Measurements from ENCODE around the gene GIGYF1.
"Not testable (repeated sequence)": the region's sequence is repeated elsewhere in the genome, so short reads cannot be mapped to it uniquely, and the experiment has no call there.

GIGYF1 gene

GRCh38 chr7:100705753-100706671 lies 12.0 kb upstream of the GIGYF1 start, which contains the start of gene POP7:
POP7 (plus strand) TSS chr7:100706121; CDS start chr7:100706831, 710 bp downstream.
- Histone ChIP-seq H3K4ac (ENCODE audit: low read depth, low read length) (peak within 1 kb of the TSS; percentile 76), H3K9ac (ENCODE audit: low read length) (peak within 1 kb of the TSS; percentile 96), H3K79me2 (ENCODE audit: control insufficient read depth, insufficient read depth, low read length) (peaks cover 18% of the 10 kb centered on the region), H2BK15ac (replicated peaks; ENCODE audit: low read depth) (no peak within 1 kb of the TSS), H3K4me2 (ENCODE audit: low read length) (peak within 1 kb of the TSS; percentile 98), H4K5ac (ENCODE audit: low read length) (no peak within 1 kb of the TSS), H3K27ac (ENCODE audit: low read depth, low read length) (peak within 1 kb of the TSS; percentile 62), H3K79me1 (ENCODE audit: low read length) (peaks cover 5% of the 10 kb centered on the region), H3K4me1 (ENCODE audit: control insufficient read depth, low read depth, low read length) (peaks cover 4% of the 10 kb centered on the region), H3K18ac (ENCODE audit: low read length) (peak within 1 kb of the TSS; percentile 92), H2AK5ac (ENCODE audit: low read length) (no peak within 1 kb of the TSS), H3K36me3 (ENCODE audit: control insufficient read depth, insufficient read depth, low read length) (peaks cover 3% of the 10 kb centered on the region), H4K8ac (ENCODE audit: low read depth, low read length) (no peak within 1 kb of the TSS), H2BK120ac (ENCODE audit: low read depth, low read length) (no peak within 1 kb of the TSS), H3K23ac (ENCODE audit: low read length) (peak within 1 kb of the TSS; percentile 80), H3K4me3 (ENCODE audit: low read length) (peak within 1 kb of the TSS; percentile 97), H3K56ac (ENCODE audit: low read length) (peak within 1 kb of the TSS; percentile 98), H2BK5ac (ENCODE audit: low read length) (peak within 1 kb of the TSS; percentile 85), H3K27me3 (ENCODE audit: insufficient read depth, low read length, poor library complexity) (no peaks in the 10 kb centered on the region)
- DNase-seq: peak; percentile 99
- no CpG with 5 or more reads among the region's 86 CpGs for WGBS (ENCODE audit: extremely low coverage, insufficient coverage, low lambda C conversion rate)

DNA sequence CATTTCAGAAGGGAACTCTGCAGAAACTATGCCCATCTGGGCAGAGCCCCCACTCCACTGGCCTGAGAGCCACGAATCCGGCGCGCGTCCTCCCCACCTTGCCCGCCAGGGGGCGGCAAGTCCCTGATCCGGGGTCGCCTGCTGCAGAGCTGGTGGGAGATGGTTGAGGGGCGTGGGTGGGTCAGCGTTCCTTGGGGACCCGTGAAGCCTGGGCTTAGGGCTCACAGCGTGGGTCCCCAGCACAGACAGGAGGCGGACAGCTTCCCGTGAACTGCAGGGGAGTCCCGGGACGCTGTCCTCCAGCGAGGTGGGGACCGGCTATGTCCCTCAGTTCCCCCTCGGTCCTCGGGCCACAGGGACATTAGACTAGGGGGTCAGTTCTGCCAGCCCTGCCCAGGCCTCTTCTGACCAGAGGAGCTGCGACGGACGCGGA lies 11.3 kb upstream of the GIGYF1 start:
- DNase-seq: peak; percentile 76
- peak overlapping the region; percentile 98 for H3K56ac ChIP-seq (ENCODE audit: low read length)

DNA sequence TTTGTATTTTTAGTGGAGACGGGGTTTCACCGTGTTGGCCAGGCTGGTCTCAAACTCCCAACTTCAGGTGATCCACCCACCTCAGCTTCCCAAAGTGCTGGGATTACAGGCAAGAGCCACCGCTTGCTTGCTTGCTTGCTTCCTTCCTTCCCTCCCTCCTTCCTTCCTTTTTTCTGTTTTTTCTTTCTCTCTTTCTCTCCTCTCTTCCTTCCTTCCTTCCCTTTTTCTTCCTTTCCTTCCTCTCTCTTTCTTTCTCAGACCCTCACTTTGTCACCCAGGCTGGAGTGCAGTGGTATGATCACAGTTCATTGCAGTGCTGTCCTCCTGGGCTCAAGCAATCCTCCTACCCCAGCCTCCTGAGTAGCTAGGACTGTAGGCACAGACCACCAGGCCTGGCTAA lies 7.0 kb upstream of the GIGYF1 start:
- not testable (repeated sequence) for H3K36me3 ChIP-seq (ENCODE audit: control insufficient read depth, insufficient read depth, low read length); H4K8ac ChIP-seq (ENCODE audit: low read depth, low read length); H3K79me2 ChIP-seq (ENCODE audit: control insufficient read depth, insufficient read depth, low read length); H2BK15ac ChIP-seq (replicated peaks; ENCODE audit: low read depth); H3K79me1 ChIP-seq (ENCODE audit: low read length); H3K4me2 ChIP-seq (ENCODE audit: low read length); H3K27ac ChIP-seq (ENCODE audit: low read depth, low read length); H2BK5ac ChIP-seq (ENCODE audit: low read length); H2AK5ac ChIP-seq (ENCODE audit: low read length); DNase-seq; H3K56ac ChIP-seq (ENCODE audit: low read length); H4K5ac ChIP-seq (ENCODE audit: low read length); H3K23ac ChIP-seq (ENCODE audit: low read length); H3K18ac ChIP-seq (ENCODE audit: low read length); H3K27me3 ChIP-seq (ENCODE audit: insufficient read depth, low read length, poor library complexity); H3K9ac ChIP-seq (ENCODE audit: low read length); H3K4ac ChIP-seq (ENCODE audit: low read depth, low read length); H2BK120ac ChIP-seq (ENCODE audit: low read depth, low read length); H3K4me1 ChIP-seq (ENCODE audit: control insufficient read depth, low read depth, low read length); H3K4me3 ChIP-seq (ENCODE audit: low read length)
- no CpG with 5 or more reads among the region's 3 CpGs for WGBS (ENCODE audit: extremely low coverage, insufficient coverage, low lambda C conversion rate)

More for the DNA sequence above, 11.3 kb upstream of the GIGYF1 start:
- Histone ChIP-seq H3K36me3 (ENCODE audit: control insufficient read depth, insufficient read depth, low read length) (peaks cover 3% of the 10 kb centered on the region), H3K9ac (ENCODE audit: low read length) (peak overlapping the region; percentile 96), H2BK120ac (ENCODE audit: low read depth, low read length) (no peak overlapping the region), H3K27me3 (ENCODE audit: insufficient read depth, low read length, poor library complexity) (no peaks in the 10 kb centered on the region), H3K27ac (ENCODE audit: low read depth, low read length) (peak overlapping the region; percentile 62), H4K8ac (ENCODE audit: low read depth, low read length) (no peak overlapping the region), H3K18ac (ENCODE audit: low read length) (peak overlapping the region; percentile 46), H3K4me3 (ENCODE audit: low read length) (peak overlapping the region; percentile 71), H4K5ac (ENCODE audit: low read length) (no peak overlapping the region), H3K79me1 (ENCODE audit: low read length) (peaks cover 5% of the 10 kb centered on the region), H3K4me2 (ENCODE audit: low read length) (peak overlapping the region; percentile 98), H3K79me2 (ENCODE audit: control insufficient read depth, insufficient read depth, low read length) (peaks cover 18% of the 10 kb centered on the region), H3K4ac (ENCODE audit: low read depth, low read length) (peak overlapping the region; percentile 76), H2AK5ac (ENCODE audit: low read length) (no peak overlapping the region), H3K23ac (ENCODE audit: low read length) (peak overlapping the region; percentile 67), H2BK5ac (ENCODE audit: low read length) (peak overlapping the region; percentile 78), H2BK15ac (replicated peaks; ENCODE audit: low read depth) (no peak overlapping the region), H3K4me1 (ENCODE audit: control insufficient read depth, low read depth, low read length) (peaks cover 4% of the 10 kb centered on the region)
- no CpG with 5 or more reads among the region's 25 CpGs for WGBS (ENCODE audit: extremely low coverage, insufficient coverage, low lambda C conversion rate)

GRCh38 chr7:100699018-100699417 lies 5.0 kb upstream of the GIGYF1 start:
- Histone ChIP-seq H3K4me1 (ENCODE audit: control insufficient read depth, low read depth, low read length) (no peaks in the 10 kb centered on the region), H2BK5ac (ENCODE audit: low read length) (no peak overlapping the region), H3K23ac (ENCODE audit: low read length) (no peak overlapping the region), H4K5ac (ENCODE audit: low read length) (no peak overlapping the region), H3K56ac (ENCODE audit: low read length) (no peak overlapping the region), H3K27ac (ENCODE audit: low read depth, low read length) (no peak overlapping the region), H4K8ac (ENCODE audit: low read depth, low read length) (no peak overlapping the region), H2BK120ac (ENCODE audit: low read depth, low read length) (no peak overlapping the region), H3K9ac (ENCODE audit: low read length) (no peak overlapping the region), H3K4ac (ENCODE audit: low read depth, low read length) (no peak overlapping the region), H3K79me2 (ENCODE audit: control insufficient read depth, insufficient read depth, low read length) (no peaks in the 10 kb centered on the region), H3K27me3 (ENCODE audit: insufficient read depth, low read length, poor library complexity) (no peaks in the 10 kb centered on the region), H3K36me3 (ENCODE audit: control insufficient read depth, insufficient read depth, low read length) (no peaks in the 10 kb centered on the region), H2AK5ac (ENCODE audit: low read length) (no peak overlapping the region), H3K4me3 (ENCODE audit: low read length) (no peak overlapping the region), H3K4me2 (ENCODE audit: low read length) (no peak overlapping the region), H3K79me1 (ENCODE audit: low read length) (no peaks in the 10 kb centered on the region), H2BK15ac (replicated peaks; ENCODE audit: low read depth) (no peak overlapping the region), H3K18ac (ENCODE audit: low read length) (no peak overlapping the region)
- DNase-seq: no peak
- no CpG with 5 or more reads among the region's 6 CpGs for WGBS (ENCODE audit: extremely low coverage, insufficient coverage, low lambda C conversion rate)

- no peak overlapping the region for H3K56ac ChIP-seq (ENCODE audit: low read length)
- H3K4ac ChIP-seq (ENCODE audit: low read depth, low read length): no peak overlapping the region
- H3K27me3 ChIP-seq (ENCODE audit: insufficient read depth, low read length, poor library complexity): no peaks in the 10 kb centered on the region
- H3K27ac ChIP-seq (ENCODE audit: low read depth, low read length): no peak overlapping the region
- no peak overlapping the region for H2BK15ac ChIP-seq (replicated peaks; ENCODE audit: low read depth)
- H2BK120ac ChIP-seq (ENCODE audit: low read depth, low read length): no peak overlapping the region
- H3K79me2 ChIP-seq (ENCODE audit: control insufficient read depth, insufficient read depth, low read length): peaks cover 21% of the 10 kb centered on the region
- no peak overlapping the region for H4K5ac ChIP-seq (ENCODE audit: low read length)
- DNase-seq: no peak
- no peak overlapping the region for H2AK5ac ChIP-seq (ENCODE audit: low read length)
- H3K36me3 ChIP-seq (ENCODE audit: control insufficient read depth, insufficient read depth, low read length): no peaks in the 10 kb centered on the region
- no peak overlapping the region for H3K4me3 ChIP-seq (ENCODE audit: low read length)
- no peak overlapping the region for H3K18ac ChIP-seq (ENCODE audit: low read length)
- peaks cover 9% of the 10 kb centered on the region for H3K79me1 ChIP-seq (ENCODE audit: low read length)
- H4K8ac ChIP-seq (ENCODE audit: low read depth, low read length): no peak overlapping the region
- peaks cover 7% of the 10 kb centered on the region for H3K4me1 ChIP-seq (ENCODE audit: control insufficient read depth, low read depth, low read length)
- no peak overlapping the region for H3K9ac ChIP-seq (ENCODE audit: low read length)
- no CpG with 5 or more reads among the region's 6 CpGs for WGBS (ENCODE audit: extremely low coverage, insufficient coverage, low lambda C conversion rate)
- H3K4me2 ChIP-seq (ENCODE audit: low read length): no peak overlapping the region
- H2BK5ac ChIP-seq (ENCODE audit: low read length): no peak overlapping the region
- no peak overlapping the region for H3K23ac ChIP-seq (ENCODE audit: low read length)
Measured at GRCh38 chr7:100696123-100696521, 2.1 kb upstream of the GIGYF1 start.

All from mesendoderm (in vitro differentiated cells).